Gastroesophageal sphincter (tissue), 4 donors: ENCODE results near the gene MEMO1. TPM values are rescaled to one million over a fixed set of nuclear protein-coding genes. Genes with fewer than 3 reads are reported as not detected.

Source experiments
- ATAC-seq: fragments of 150-250 bp; one replicate; pipeline ENCODE4 v1.9.1; 2016; ENCODE audit warnings: mild to moderate bottlenecking, moderate library complexity
- H3K27ac ChIP-seq, 4 donors: fragments of 200-600 bp; sonication (generic) in 3 of 4; 1 replicate in 3 of 4; 2 replicates in 1 of 4; pipeline ENCODE4 v1.5.1; 2016 to 2019
- H3K27me3 ChIP-seq: fragments of 200-600 bp; sonication (generic); one replicate; pipeline ENCODE4 v1.5.1; 2019
- H3K36me3 ChIP-seq, 2 donors: fragments of 200-600 bp; sonication (generic); one replicate each; pipeline ENCODE4 v1.5.1; 2019; ENCODE audit warnings: control low read depth in 1 of 2
- H3K4me1 ChIP-seq, 3 donors: fragments of 200-600 bp; sonication (generic); 1 replicate in 2 of 3; 2 replicates in 1 of 3; pipeline ENCODE4 v1.5.1; 2016 to 2019; ENCODE audit warnings: control low read depth in 2 of 3
- H3K4me3 ChIP-seq, 2 donors: fragments of 200-600 bp; sonication (generic); one replicate each; pipeline ENCODE4 v1.5.1; 2019; ENCODE audit warnings: mild to moderate bottlenecking in 1 of 2, moderate library complexity in 1 of 2
- H3K9me3 ChIP-seq, 3 donors: fragments of 200-600 bp; sonication (generic); one replicate each; pipeline ENCODE4 v1.5.1; 2017 to 2019; ENCODE audit warnings: control low read depth in 2 of 3
- CTCF ChIP-seq, 4 experiments: fragments of 200-600 bp in 2 of 4; fragments of 450-650 bp in 2 of 4; sonication (generic) in 1 of 4; IDR thresholded peaks; one replicate each; pipeline ENCODE4 v1.5.1; 2017 to 2019; ENCODE audit warnings: antibody characterized with exemption in 4 of 4, mild to moderate bottlenecking in 2 of 4, moderate library complexity in 2 of 4
- EP300 ChIP-seq: sonication (generic); formaldehyde crosslinking; IDR thresholded peaks from one replicate; pipeline ENCODE4 v1.6.1; 2017; ENCODE audit warnings: antibody characterized with exemption, mild to moderate bottlenecking
- POLR2A ChIP-seq, 2 donors: fragments of 450-650 bp; IDR thresholded peaks; one replicate each; pipeline ENCODE4 v1.6.1; 2017; ENCODE audit warnings: antibody characterized with exemption in 2 of 2, mild to moderate bottlenecking in 2 of 2, moderate library complexity in 1 of 2
- POLR2AphosphoS5 ChIP-seq: sonication (generic); formaldehyde crosslinking; IDR thresholded peaks from one replicate; pipeline ENCODE4 v1.6.1; 2017; ENCODE audit warnings: antibody characterized with exemption
- WGBS, 2 donors: methylation state at CpG; one replicate each; pipeline ENCODE4 v1.1.5; 2018; ENCODE audit warnings: low coverage in 1 of 2; 5-methylcytosine and 5-hydroxymethylcytosine counted together
- total RNA-seq, 4 donors: library from RNA; depleted of rRNA; stranded (reverse); fragments of >200 nt; gene quantifications; one replicate each; pipeline ENCODE4 v1.1.0, GENCODE V29; 2016

MEMO1 gene
- total RNA-seq, 4 donors from 2014 or later: 24.4 to 42.2 (median 30.9) TPM

GRCh38 chr2:32005371-32005976 is 5.3 kb downstream of the MEMO1 start:
- ATAC-seq: no peak
- H3K36me3 ChIP-seq: no peaks in the 10 kb centered on the region
- TF ChIP-seq POLR2AphosphoS5 (no peak), POLR2A (IDR thresholded peaks at IDR 0.05) (no peak), EP300 (no peak), CTCF (IDR thresholded peaks at IDR 0.05) (no peak)
- no peaks in the 10 kb centered on the region for H3K27me3 ChIP-seq
- H3K4me3 ChIP-seq: no peak overlapping the region
- H3K4me1 ChIP-seq: peaks cover 0 to 45% (median 4%) of the 10 kb centered on the region in 3 donors
- no peak overlapping the region for H3K27ac ChIP-seq
- no peaks in the 10 kb centered on the region for H3K9me3 ChIP-seq
- WGBS, 2 donors: 91 to 93% methylated on average over 2 of the region's 2 CpGs

- Histone ChIP-seq H3K4me1 (peaks cover 0 to 38% (median 4%) of the 10 kb centered on the region in 3 donors), H3K4me3 (no peak overlapping the region), H3K36me3 (no peaks in the 10 kb centered on the region), H3K27me3 (no peaks in the 10 kb centered on the region), H3K27ac (no peak overlapping the region), H3K9me3 (no peaks in the 10 kb centered on the region)
- TF ChIP-seq CTCF (IDR thresholded peaks at IDR 0.05): no peak
- TF ChIP-seq EP300: no peak
- no peak for TF ChIP-seq POLR2A (IDR thresholded peaks at IDR 0.05)
- TF ChIP-seq POLR2AphosphoS5: no peak
- ATAC-seq: no peak
- 93 to 100% methylated on average over 2 of the region's 2 CpGs for WGBS, 2 donors
These were observed 7.0 kb downstream of the MEMO1 start for GRCh38 chr2:32003791-32004190.

- Histone ChIP-seq H3K27me3 (no peaks in the 10 kb centered on the region), H3K9me3 (no peaks in the 10 kb centered on the region), H3K36me3 (no peaks in the 10 kb centered on the region), H3K4me3 (no peak overlapping the region), H3K27ac (no peak overlapping the region), H3K4me1 (peaks cover 0 to 25% (median 0%) of the 10 kb centered on the region in 3 donors)
- 85 to 89% methylated on average over 3 of the region's 3 CpGs for WGBS, 2 donors
- ATAC-seq: no peak
- no peak for TF ChIP-seq POLR2A (IDR thresholded peaks at IDR 0.05)
- TF ChIP-seq POLR2AphosphoS5: no peak
- no peak for TF ChIP-seq CTCF (IDR thresholded peaks at IDR 0.05)
- TF ChIP-seq EP300: no peak
These were observed 8.4 kb downstream of the MEMO1 start for GRCh38 chr2:32002406-32002805.

GRCh38 chr2:31999438-31999837 is 11.4 kb downstream of the MEMO1 start:
- ATAC-seq: no peak
- H3K36me3 ChIP-seq: no peaks in the 10 kb centered on the region
- H3K4me1 ChIP-seq: peaks cover 0 to 4% (median 0%) of the 10 kb centered on the region in 3 donors
- no peak overlapping the region for H3K27ac ChIP-seq
- no peaks in the 10 kb centered on the region for H3K27me3 ChIP-seq
- H3K4me3 ChIP-seq: no peak overlapping the region
- 100% methylated on average over 1 of the region's 4 CpGs; no CpG with 5 or more reads in 1 of the 2 donors for WGBS, 2 donors
- H3K9me3 ChIP-seq: no peaks in the 10 kb centered on the region
- TF ChIP-seq EP300 (no peak), POLR2A (IDR thresholded peaks at IDR 0.05) (no peak), POLR2AphosphoS5 (no peak), CTCF (IDR thresholded peaks at IDR 0.05) (no peak)

- Histone ChIP-seq H3K4me3 (no peak overlapping the region), H3K36me3 (no peaks in the 10 kb centered on the region), H3K27me3 (no peaks in the 10 kb centered on the region), H3K27ac (no peak overlapping the region), H3K9me3 (no peaks in the 10 kb centered on the region), H3K4me1 (peaks cover 0 to 2% (median 0%) of the 10 kb centered on the region in 3 donors)
- ATAC-seq: no peak
- 81 to 100% methylated on average over 2 to 4 of the region's 4 CpGs for WGBS, 2 donors
- no peak for TF ChIP-seq POLR2AphosphoS5
- TF ChIP-seq EP300: no peak
- no peak for TF ChIP-seq CTCF (IDR thresholded peaks at IDR 0.05)
- TF ChIP-seq POLR2A (IDR thresholded peaks at IDR 0.05): no peak
These were observed 12.0 kb downstream of the MEMO1 start for GRCh38 chr2:31998731-31999383.
